ENCODE results near the gene RASD1.

Gene RASD1

GRCh38 chr17:17447264-17447663 is 48.9 kb downstream of the RASD1 start:
- DNase-seq (ENCODE audit: low read depth in 4 of 4, low spot score in 1 of 4), result no peak

DNA sequence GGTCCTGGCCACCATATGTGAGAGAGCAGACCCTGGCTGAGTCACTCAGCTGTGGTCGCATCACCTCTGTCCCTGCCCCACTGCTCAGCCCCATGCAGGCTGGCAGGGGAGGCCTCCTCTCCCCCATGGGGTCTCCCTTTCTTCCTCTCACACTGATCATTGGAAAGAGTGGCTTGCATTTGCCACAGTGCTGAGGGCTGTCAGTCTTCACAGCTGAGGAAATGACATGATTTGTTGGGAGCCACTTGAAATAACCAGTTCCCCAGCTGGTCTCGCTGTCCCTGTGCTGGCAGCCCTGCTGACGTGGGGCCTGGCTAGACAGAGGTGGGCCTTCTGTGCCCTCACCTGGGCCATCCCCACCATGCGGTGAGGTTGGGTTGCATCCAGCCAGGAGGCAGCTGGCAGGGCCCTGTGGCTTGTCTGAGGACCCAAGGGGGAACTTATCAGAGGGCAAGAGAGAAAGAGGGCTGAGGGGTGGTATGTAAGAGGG is 49.5 kb downstream of the RASD1 start:
- DNase-seq (ENCODE audit: low read depth in 4 of 4, low spot score in 1 of 4), result no peak

GRCh38 chr17:17445925-17446665 is 50.1 kb downstream of the RASD1 start:
- no peak for DNase-seq (ENCODE audit: low read depth in 4 of 4, low spot score in 1 of 4)

DNA sequence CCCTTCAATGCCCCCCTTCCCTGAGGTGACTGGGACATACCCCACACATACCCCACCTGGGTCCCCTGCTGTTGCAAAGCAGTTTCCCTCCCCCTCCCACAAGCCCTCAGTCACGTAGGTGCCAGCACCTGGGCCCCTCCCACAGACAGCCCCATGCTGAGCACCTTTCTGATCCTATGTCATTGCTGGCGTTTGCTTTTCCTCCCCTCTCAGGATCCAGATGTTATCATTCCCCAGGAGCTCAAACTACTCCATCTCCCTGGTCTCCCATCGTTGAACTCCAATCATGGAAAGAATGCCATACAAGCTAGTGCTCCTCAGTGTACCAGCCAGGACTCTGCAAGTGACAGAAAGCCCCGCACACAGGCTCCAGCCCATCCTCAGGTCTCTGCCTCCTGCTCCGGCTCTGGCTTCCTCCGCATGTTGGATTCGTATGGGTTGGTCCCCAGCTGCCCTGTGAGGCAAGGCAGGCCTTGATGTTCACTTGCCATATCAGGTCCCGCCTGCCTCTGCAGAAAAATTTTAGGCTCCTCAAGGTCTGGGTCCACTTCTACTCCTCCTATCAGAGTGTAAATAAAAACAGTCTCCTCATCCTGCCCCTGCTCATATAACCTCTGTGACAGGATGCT is 50.8 kb downstream of the RASD1 start:
- no peak for DNase-seq (ENCODE audit: low read depth in 4 of 4, low spot score in 1 of 4)
